ENCODE measurements around the gene SETDB1. TPM values are rescaled to one million over a fixed set of nuclear protein-coding genes. Genes with fewer than 3 reads are reported as not detected.

The SETDB1 gene
- total and polyA plus RNA-seq, 12 donors = 12.6 to 52.9 (median 35.6) TPM

DNA sequence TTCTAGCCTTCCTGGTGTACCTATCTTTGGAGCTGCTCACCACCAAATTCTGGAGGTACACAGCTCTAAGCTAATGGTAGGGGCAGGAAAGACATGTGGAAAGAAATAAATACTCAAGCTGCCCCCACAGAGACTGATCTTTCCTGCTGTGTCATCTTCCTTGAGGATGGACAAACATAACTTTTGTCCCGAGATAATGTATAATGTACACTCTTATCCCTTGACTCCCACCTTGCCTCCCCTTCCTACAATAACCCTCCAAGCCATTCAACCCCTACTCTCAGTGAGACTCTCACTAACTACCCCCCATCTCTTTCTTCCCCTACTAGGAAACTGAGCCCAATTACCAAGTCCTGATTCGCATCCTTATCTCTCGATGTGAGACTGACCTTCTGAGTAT lies 68.1 kb downstream of the SETDB1 start:
- H3K4me1 ChIP-seq (replicated peaks in 1 of 2) = peaks cover 7 to 8% of the 10 kb centered on the region in 2 donors
- no peaks in the 10 kb centered on the region for H3K9me3 ChIP-seq (replicated peaks in 1 of 3)
- no peak overlapping the region for H3K4me3 ChIP-seq
- no peak for DNase-seq
- peaks cover 0 to 26% of the 10 kb centered on the region in 2 donors for H3K36me3 ChIP-seq (replicated peaks in 1 of 2)
- WGBS, 4 donors = 52 to 68% (median 58%) methylated on average over 3 of the region's 3 CpGs
- no peak overlapping the region for H3K27ac ChIP-seq
- intact Hi-C loops (cut with DNase I) = no loop called here
- TF ChIP-seq, protein P1, sequence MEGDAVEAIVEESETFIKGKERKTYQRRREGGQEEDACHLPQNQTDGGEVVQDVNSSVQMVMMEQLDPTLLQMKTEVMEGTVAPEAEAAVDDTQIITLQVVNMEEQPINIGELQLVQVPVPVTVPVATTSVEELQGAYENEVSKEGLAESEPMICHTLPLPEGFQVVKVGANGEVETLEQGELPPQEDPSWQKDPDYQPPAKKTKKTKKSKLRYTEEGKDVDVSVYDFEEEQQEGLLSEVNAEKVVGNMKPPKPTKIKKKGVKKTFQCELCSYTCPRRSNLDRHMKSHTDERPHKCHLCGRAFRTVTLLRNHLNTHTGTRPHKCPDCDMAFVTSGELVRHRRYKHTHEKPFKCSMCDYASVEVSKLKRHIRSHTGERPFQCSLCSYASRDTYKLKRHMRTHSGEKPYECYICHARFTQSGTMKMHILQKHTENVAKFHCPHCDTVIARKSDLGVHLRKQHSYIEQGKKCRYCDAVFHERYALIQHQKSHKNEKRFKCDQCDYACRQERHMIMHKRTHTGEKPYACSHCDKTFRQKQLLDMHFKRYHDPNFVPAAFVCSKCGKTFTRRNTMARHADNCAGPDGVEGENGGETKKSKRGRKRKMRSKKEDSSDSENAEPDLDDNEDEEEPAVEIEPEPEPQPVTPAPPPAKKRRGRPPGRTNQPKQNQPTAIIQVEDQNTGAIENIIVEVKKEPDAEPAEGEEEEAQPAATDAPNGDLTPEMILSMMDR (IDR thresholded peaks at IDR 0.05) = no peak
- no peak for TF ChIP-seq POLR2A (IDR thresholded peaks at IDR 0.05)
- H3K27me3 ChIP-seq = no peaks in the 10 kb centered on the region

DNA sequence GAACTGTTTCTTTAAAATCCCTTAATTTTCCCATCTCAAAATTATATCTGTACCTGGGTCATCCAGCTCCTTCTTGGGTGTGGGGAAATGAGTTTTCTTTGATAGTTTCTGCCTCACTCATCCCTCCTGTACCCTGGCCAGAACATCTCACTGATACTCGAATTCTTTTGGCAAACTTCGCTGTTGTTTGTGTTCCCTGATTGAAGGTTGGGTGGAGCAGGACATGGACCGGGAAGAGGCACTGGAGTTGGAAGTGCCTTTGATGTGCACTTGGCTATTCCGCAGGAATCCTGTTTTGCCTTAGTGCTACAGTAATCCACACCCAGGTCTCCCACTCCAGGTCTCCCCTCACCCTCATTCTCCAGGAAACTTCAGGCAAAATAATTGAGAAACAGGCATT lies 69.3 kb downstream of the SETDB1 start:
- H3K36me3 ChIP-seq (replicated peaks in 1 of 2) = peaks cover 0 to 34% of the 10 kb centered on the region in 2 donors
- H3K9me3 ChIP-seq (replicated peaks in 1 of 3) = no peaks in the 10 kb centered on the region
- no peaks in the 10 kb centered on the region for H3K27me3 ChIP-seq
- H3K27ac ChIP-seq = peak overlapping the region in 3 of 5 donors; percentile 24 to 65 (median 26)
- 29 to 44% (median 42%) methylated on average over 4 of the region's 4 CpGs for WGBS, 4 donors
- intact Hi-C loops (cut with DNase I) = no loop called here
- no peak for TF ChIP-seq POLR2A (IDR thresholded peaks at IDR 0.05)
- TF ChIP-seq, protein P1 (IDR thresholded peaks at IDR 0.05) = no peak
- no peak for DNase-seq
- peaks cover 7 to 8% of the 10 kb centered on the region in 2 donors for H3K4me1 ChIP-seq (replicated peaks in 1 of 2)
- no peak overlapping the region for H3K4me3 ChIP-seq

DNA sequence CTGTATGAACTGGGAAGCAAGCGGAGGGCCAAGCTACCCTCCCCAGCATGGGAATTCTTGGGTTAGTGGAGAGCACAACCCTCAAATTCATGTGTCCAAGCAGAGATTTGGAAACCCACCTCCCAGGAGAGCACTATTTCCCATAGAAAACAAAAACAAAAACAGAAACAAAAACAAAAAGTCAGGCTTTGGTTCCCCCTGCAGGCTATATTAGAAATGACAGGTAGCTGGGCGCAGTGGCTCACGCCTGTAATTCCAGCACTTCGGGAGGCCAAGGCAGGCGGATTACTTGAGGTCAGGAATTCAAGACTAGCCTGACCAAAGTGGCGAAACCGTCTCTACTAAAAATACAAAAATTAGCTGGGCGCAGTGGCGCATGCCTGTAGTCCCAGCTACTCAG lies 69.7 kb downstream of the SETDB1 start:
- peaks cover 0 to 34% of the 10 kb centered on the region in 2 donors for H3K36me3 ChIP-seq (replicated peaks in 1 of 2)

DNA sequence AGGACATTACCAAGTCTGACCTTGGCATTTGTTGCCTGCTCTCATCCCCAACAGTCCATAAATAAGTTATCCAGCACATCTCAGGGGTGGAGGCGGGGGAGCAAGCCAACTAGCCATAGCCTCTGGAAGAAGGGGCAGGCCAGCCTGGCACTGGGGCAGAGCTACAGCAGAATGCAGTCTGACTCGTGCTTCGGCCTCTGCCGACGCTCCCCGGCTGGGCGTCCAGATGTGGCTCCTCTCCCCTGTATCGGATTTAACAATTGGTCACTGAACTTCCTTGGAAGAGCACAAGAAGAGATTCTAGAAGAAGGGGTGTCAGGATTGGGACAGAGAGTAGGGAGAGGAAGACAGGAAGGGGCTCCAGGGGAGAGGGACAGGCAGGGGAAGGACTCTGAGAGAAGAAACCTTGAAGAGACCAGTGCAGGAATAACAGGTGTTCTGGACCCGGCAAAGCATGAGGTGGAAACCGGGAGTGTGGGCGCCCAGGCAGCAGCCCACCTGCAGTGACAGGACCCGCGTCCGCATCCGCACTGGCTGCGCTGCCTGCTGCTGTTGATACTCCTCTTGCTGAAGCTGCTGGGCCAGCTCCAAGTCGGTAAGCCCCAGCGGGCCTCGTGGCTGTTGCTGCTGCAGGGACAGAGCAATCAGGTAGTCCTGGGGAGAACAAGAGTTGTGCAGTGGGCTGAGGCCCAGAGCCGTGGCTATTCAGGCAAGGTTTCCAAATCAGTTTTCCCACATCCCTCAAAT lies 71.1 kb downstream of the SETDB1 start:
- intact Hi-C loops (cut with DNase I) = no loop called here
- TF ChIP-seq, protein P1 (IDR thresholded peaks at IDR 0.05) = no peak
- Histone ChIP-seq H3K36me3 (replicated peaks in 1 of 2) (peaks cover 0 to 45% of the 10 kb centered on the region in 2 donors), H3K4me3 (no peak overlapping the region), H3K4me1 (replicated peaks in 1 of 2) (peaks cover 7 to 10% of the 10 kb centered on the region in 2 donors), H3K27ac (no peak overlapping the region), H3K9me3 (replicated peaks in 1 of 3) (no peaks in the 10 kb centered on the region), H3K27me3 (no peaks in the 10 kb centered on the region)
- DNase-seq = no peak
- WGBS, 4 donors = 77 to 86% (median 82%) methylated on average over 19 to 20 of the region's 20 CpGs

More for the DNA sequence above, 69.7 kb downstream of the SETDB1 start:
- Histone ChIP-seq H3K4me3 (no peak overlapping the region), H3K27me3 (no peaks in the 10 kb centered on the region), H3K4me1 (replicated peaks in 1 of 2) (peaks cover 7 to 8% of the 10 kb centered on the region in 2 donors), H3K27ac (peak overlapping the region in 3 of 5 donors; percentile 24 to 65 (median 26)), H3K9me3 (replicated peaks in 1 of 3) (no peaks in the 10 kb centered on the region)
- DNase-seq = peak in 6 of 7 donors; percentile 34 to 79 (median 64)
- TF ChIP-seq POLR2A (IDR thresholded peaks at IDR 0.05) = no peak
- TF ChIP-seq, protein P1 (IDR thresholded peaks at IDR 0.05) = peak; percentile 70 to 93 (median 88)
- 21 to 26% (median 24%) methylated on average over 9 of the region's 9 CpGs for WGBS, 4 donors
- intact Hi-C loops (cut with DNase I) = no loop called here

All from adrenal gland (tissue), 12 donors.